Gastrocnemius medialis (tissue), 4 donors: ENCODE measurements around the gene TCERG1L. TPM values are rescaled to one million over a fixed set of nuclear protein-coding genes. Genes with fewer than 3 reads are reported as not detected.

Experiments
- ATAC-seq, 2 donors: fragments of 150-250 bp; one replicate each; pipeline ENCODE4 v1.9.1; 2016
- DNase-seq, 2 donors: peaks; one replicate each; pipeline ENCODE4 v3.0.0-alpha.2; 2019
- H3K27ac ChIP-seq, 4 donors: fragments of 200-600 bp; sonication (generic); 1 replicate in 1 of 4; 2 replicates in 3 of 4; pipeline ENCODE4 v1.5.1; 2016 to 2018; ENCODE audit warnings: mild to moderate bottlenecking in 2 of 4, moderate library complexity in 1 of 4
- H3K27me3 ChIP-seq, 3 donors: fragments of 200-600 bp; sonication (generic) in 2 of 3; 1 replicate in 1 of 3; 2 replicates in 2 of 3; pipeline versions ENCODE4 v1.5.1 to v1.6.0; 2016 to 2019; ENCODE audit warnings: mild to moderate bottlenecking in 1 of 3, moderate library complexity in 1 of 3
- H3K36me3 ChIP-seq, 2 donors: fragments of 200-600 bp; sonication (generic) in 1 of 2; one replicate each; pipeline ENCODE4 v1.5.1; 2017 to 2018
- H3K4me1 ChIP-seq, 2 donors: fragments of 200-600 bp; sonication (generic) in 1 of 2; one replicate each; pipeline ENCODE4 v1.5.1; 2016 to 2017; ENCODE audit warnings: mild to moderate bottlenecking in 2 of 2
- H3K4me3 ChIP-seq, 4 donors: fragments of 200-600 bp; sonication (generic) in 3 of 4; 1 replicate in 1 of 4; 2 replicates in 3 of 4; pipeline ENCODE4 v1.5.1; 2016 to 2019; ENCODE audit warnings: mild to moderate bottlenecking in 2 of 4
- H3K9me3 ChIP-seq, 3 donors: fragments of 200-600 bp; sonication (generic) in 2 of 3; 1 replicate in 1 of 3; 2 replicates in 2 of 3; pipeline ENCODE4 v1.5.1; 2016 to 2019
- CTCF ChIP-seq, 5 experiments: fragments of 450-650 bp in 3 of 5; fragments of 200-600 bp in 2 of 5; sonication (generic) in 2 of 5; IDR thresholded peaks in 4 of 5; conservative IDR thresholded peaks in 1 of 5; 1 replicate in 4 of 5; 2 replicates in 1 of 5; pipeline ENCODE4 v1.5.1; 2016 to 2019; ENCODE audit warnings: antibody characterized with exemption in 5 of 5, mild to moderate bottlenecking in 3 of 5, moderate library complexity in 3 of 5
- POLR2A ChIP-seq, 2 donors: fragments of 450-650 bp; IDR thresholded peaks; one replicate each; pipeline ENCODE4 v1.6.1; 2017; ENCODE audit warnings: antibody characterized with exemption in 2 of 2, mild to moderate bottlenecking in 2 of 2, moderate library complexity in 2 of 2
- in situ Hi-C, 4 donors: fragments of 200-750 bp; cut with MboI; loops; one replicate each; pipeline versions ENCODE4 v1.15.0 to v1.8.0; 2017; ENCODE audit warnings: low sequenced_read_pairs in 4 of 4
- intact Hi-C: fragments of 100-400 bp; cut with DNase I; formaldehyde crosslinking; loops from one replicate; pipeline ENCODE4 v1.15.1; 2023; ENCODE audit warnings: low total_unique reads
- total RNA-seq, 4 donors: library from RNA; depleted of rRNA; stranded (reverse); fragments of >200 nt; gene quantifications; one replicate each; pipeline versions ENCODE4 v1.1.0 to v1.2.3, GENCODE V29; 2016

The TCERG1L gene
- total RNA-seq, 4 donors from 2014 or later: not detected

GRCh38 chr10:131280101-131280500 lies 31.4 kb downstream of the TCERG1L start:
- TF ChIP-seq POLR2A (IDR thresholded peaks at IDR 0.05) (no peak), CTCF (IDR thresholded peaks at IDR 0.05 in 4 of 5, conservative IDR thresholded peaks at IDR 0.05 in 1 of 5) (no peak)
- no peak for DNase-seq
- Histone ChIP-seq H3K9me3 (no peaks in the 10 kb centered on the region), H3K27ac (no peak overlapping the region), H3K27me3 (no peaks in the 10 kb centered on the region), H3K4me3 (no peak overlapping the region), H3K4me1 (no peaks in the 10 kb centered on the region), H3K36me3 (no peaks in the 10 kb centered on the region)
- intact Hi-C loops: no loop called here
- no peak for ATAC-seq
- in situ Hi-C loops: no loop called here

DNA sequence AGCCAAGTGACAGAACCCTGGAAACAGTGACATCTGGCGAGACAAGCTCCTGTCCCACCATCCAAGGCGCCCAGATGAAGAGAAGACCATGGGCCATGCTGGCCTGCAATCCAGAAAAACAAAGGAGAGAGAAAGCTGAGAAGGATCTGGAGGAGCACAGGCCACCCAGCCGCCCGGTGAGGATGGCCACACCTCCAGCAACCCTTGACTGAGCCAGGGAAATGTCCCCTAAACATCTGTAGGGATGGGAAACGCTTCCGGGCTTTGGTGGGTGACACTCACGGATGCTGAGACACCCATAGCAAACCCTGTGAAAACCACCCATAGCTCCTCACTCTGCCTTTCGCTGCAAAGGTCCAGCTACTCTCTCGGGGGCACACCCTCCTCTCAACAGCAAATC lies 32.0 kb downstream of the TCERG1L start:
- in situ Hi-C loops (no loop called here), intact Hi-C loops (no loop called here)
- H3K27ac ChIP-seq: no peak overlapping the region
- no peaks in the 10 kb centered on the region for H3K27me3 ChIP-seq
- H3K4me1 ChIP-seq: no peaks in the 10 kb centered on the region
- H3K9me3 ChIP-seq: no peaks in the 10 kb centered on the region
- ATAC-seq (no peak), DNase-seq (no peak)
- TF ChIP-seq POLR2A (IDR thresholded peaks at IDR 0.05) (no peak), CTCF (IDR thresholded peaks at IDR 0.05 in 4 of 5, conservative IDR thresholded peaks at IDR 0.05 in 1 of 5) (no peak)
- H3K4me3 ChIP-seq: no peak overlapping the region
- H3K36me3 ChIP-seq: no peaks in the 10 kb centered on the region

GRCh38 chr10:131277969-131278368 lies 33.6 kb downstream of the TCERG1L start:
- H3K27me3 ChIP-seq: no peaks in the 10 kb centered on the region

DNA sequence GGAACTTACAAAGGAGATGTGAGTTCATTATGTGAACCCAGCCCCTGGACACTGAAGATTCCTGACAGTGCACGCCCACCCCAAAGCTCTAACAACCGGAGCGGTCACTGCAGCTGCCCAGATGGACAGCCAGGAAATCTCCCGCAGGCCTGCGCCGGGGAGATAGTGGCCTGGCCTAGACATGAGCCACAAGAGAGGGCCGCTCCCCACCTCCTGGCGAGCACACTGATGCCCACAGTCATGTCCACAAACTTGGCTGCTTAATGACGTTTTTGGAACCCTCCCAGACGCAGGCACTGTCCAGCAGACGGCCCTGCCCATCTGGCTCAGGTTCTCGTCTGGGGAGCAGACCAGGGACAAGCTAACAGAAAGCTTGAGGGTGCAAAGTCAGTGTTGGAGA lies 34.2 kb downstream of the TCERG1L start:
- Histone ChIP-seq H3K4me3 (no peak overlapping the region), H3K27me3 (no peaks in the 10 kb centered on the region), H3K9me3 (no peaks in the 10 kb centered on the region), H3K36me3 (no peaks in the 10 kb centered on the region), H3K4me1 (no peaks in the 10 kb centered on the region), H3K27ac (no peak overlapping the region)
- intact Hi-C loops: no loop called here
- no peak for ATAC-seq
- no peak for DNase-seq
- no peak for TF ChIP-seq POLR2A (IDR thresholded peaks at IDR 0.05)
- TF ChIP-seq CTCF (IDR thresholded peaks at IDR 0.05 in 4 of 5, conservative IDR thresholded peaks at IDR 0.05 in 1 of 5): no peak
- in situ Hi-C loops: no loop called here

More at GRCh38 chr10:131277969-131278368, 33.6 kb downstream of the TCERG1L start:
- in situ Hi-C loops: no loop called here
- H3K27ac ChIP-seq: no peak overlapping the region
- no peaks in the 10 kb centered on the region for H3K36me3 ChIP-seq
- TF ChIP-seq CTCF (IDR thresholded peaks at IDR 0.05 in 4 of 5, conservative IDR thresholded peaks at IDR 0.05 in 1 of 5) (no peak), POLR2A (IDR thresholded peaks at IDR 0.05) (no peak)
- intact Hi-C loops: no loop called here
- H3K4me1 ChIP-seq: no peaks in the 10 kb centered on the region
- ATAC-seq (no peak), DNase-seq (no peak)
- H3K4me3 ChIP-seq: no peak overlapping the region
- H3K9me3 ChIP-seq: no peaks in the 10 kb centered on the region

- no peak for DNase-seq
- Histone ChIP-seq H3K27me3 (no peaks in the 10 kb centered on the region), H3K4me1 (no peaks in the 10 kb centered on the region), H3K27ac (no peak overlapping the region), H3K9me3 (no peaks in the 10 kb centered on the region), H3K4me3 (no peak overlapping the region), H3K36me3 (no peaks in the 10 kb centered on the region)
- intact Hi-C loops (no loop called here), in situ Hi-C loops (no loop called here)
- TF ChIP-seq CTCF (IDR thresholded peaks at IDR 0.05 in 4 of 5, conservative IDR thresholded peaks at IDR 0.05 in 1 of 5) (no peak), POLR2A (IDR thresholded peaks at IDR 0.05) (no peak)
- no peak for ATAC-seq
Measured at GRCh38 chr10:131275691-131276090, 35.8 kb downstream of the TCERG1L start.
